SKM-1 (cell line): Measurements from ENCODE around the gene ANKRD11.
"Not testable (repeated sequence)": the region's sequence is repeated elsewhere in the genome, so short reads cannot be mapped to it uniquely, and the experiment has no call there.

Experiments used
- DNase-seq: peaks from one replicate; lab custom pipeline; 2025; ENCODE audit not compliant: unreplicated experiment; lab: John Stamatoyannopoulos, UW

The ANKRD11 gene

DNA sequence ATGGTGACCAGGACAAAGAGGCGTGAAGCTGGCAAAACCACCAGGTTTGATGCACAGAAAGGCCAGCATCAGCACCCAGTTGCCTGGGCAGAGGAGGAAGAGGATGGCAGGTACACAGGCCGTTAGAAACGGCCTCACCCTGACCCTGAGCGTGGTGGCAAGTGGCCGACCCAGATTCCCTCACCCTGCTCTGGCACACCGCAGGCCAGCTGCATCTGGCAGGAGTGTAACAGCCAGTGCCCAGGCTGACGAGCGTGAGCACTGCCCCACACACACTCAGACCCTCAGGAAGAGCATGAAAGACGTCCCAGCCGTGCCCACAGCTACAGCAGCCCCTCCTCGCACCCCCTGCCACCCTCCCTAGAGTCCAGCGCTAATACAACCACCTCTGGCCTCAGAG, 82.0 kb downstream of the ANKRD11 start:
- DNase-seq = no peak

DNA sequence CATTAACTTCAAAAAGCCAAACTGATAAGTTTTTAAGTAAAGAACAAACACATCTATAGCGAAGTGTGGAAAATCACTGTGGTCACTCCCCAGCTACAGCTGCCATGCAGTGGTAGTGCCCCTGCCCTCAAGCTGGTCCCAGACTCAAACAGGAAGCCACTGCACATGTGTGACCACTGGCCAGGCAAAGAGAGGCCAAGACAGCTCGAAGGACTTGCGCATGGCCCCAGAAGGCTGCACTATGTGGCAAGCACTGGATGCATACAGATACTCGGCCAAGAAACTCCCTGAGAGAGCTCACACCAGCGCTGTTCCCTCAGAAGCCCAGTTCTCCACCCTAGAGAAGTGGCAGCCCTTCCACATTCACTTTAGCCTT, 82.4 kb downstream of the ANKRD11 start:
- DNase-seq = no peak

DNA sequence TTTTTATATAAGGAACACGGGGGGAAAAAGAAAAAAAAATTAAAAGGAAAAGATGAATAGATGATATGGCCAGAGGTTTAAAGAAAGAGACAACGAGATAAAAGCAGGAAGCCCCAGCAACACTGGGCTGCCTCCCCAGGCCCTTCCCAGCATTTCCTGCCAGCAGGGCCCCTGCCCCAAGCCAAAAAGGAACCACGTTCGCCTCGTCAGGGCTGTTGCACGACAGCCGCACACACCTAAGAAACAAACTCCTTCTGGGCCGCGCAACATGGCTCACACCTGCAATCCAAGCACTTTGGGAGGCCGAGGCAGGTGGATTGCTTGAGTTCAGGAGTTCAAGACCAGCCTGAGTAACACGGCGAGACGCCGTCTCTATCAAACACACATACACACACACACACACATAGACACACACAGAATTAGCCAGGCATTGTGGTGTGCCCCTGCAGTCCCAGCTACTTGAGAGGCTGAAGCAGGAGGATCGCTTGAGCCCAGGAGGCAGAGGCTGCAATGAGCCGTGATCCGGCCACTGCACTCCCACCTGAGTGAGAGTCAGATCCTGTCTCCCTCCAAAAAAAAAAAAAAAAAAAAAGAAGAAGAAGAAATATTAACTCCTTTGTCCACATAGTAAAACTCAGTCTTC, 83.0 kb downstream of the ANKRD11 start:
- DNase-seq = no peak

DNA sequence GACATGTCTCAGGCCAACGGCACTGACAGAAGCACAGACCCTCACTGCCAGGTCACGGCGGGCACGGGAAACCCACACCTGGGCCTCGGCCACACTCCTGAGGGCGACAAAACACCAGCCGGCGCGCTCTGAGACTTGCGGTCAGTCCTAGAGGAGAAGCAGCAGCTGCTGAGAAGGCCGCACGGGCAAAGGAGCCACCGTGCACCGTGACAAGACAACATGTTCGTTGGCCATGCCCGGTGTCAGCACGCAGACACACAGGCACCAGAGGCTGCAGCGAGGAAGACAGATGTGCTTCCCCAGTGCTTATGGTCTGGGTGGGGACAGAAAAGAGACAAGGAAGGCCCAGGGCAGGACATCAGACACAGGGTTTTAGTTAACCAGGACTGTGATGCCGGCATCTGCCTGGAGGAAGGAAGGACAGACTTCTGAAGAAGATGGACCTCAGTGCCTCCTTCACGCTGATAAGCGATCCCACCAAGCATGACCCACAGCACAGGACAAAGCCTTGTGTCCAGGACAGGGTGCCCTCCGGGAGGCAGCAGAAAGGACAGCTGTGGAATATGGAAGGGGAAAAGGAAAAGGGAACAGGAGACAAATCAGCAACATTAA, 84.0 kb downstream of the ANKRD11 start:
- no peak for DNase-seq

DNA sequence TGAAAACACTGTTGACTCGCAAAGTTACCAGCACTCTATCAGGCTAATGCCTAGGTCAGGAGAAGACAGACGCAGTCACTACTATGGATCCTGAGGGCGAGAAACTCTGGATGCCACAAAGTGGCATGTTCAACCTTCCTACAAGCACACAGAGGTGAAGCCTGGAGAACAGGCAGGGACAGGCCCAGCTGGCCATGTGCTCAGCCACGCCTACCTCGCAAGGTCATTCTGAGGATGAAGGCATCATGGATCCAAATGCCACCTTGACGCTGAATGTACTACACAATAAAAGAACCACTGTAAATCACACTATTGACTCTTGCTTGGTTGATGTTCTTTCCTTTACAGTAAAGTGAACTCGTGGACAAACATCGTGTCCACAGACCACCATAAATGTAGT, 85.8 kb downstream of the ANKRD11 start:
- DNase-seq = no peak

DNA sequence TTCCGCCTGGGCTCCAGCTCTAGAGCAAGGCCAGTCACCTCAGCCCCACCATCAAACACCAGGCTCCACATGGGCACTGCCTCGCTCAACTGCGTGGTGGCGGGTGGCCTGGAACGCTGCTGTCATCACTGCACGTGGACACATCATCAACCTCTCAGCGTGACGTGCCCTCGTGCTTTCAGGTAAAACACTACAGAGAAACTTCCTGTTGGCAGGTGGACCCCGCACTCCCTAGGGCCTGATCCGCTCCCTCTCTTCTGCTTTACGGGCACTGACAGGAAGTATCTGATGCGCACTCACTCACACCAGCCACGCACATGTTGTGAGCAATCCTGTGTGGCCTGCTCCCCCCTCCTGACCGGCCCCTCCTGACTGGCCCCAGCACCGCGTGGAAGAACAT, 87.4 kb downstream of the ANKRD11 start:
- no peak for DNase-seq

DNA sequence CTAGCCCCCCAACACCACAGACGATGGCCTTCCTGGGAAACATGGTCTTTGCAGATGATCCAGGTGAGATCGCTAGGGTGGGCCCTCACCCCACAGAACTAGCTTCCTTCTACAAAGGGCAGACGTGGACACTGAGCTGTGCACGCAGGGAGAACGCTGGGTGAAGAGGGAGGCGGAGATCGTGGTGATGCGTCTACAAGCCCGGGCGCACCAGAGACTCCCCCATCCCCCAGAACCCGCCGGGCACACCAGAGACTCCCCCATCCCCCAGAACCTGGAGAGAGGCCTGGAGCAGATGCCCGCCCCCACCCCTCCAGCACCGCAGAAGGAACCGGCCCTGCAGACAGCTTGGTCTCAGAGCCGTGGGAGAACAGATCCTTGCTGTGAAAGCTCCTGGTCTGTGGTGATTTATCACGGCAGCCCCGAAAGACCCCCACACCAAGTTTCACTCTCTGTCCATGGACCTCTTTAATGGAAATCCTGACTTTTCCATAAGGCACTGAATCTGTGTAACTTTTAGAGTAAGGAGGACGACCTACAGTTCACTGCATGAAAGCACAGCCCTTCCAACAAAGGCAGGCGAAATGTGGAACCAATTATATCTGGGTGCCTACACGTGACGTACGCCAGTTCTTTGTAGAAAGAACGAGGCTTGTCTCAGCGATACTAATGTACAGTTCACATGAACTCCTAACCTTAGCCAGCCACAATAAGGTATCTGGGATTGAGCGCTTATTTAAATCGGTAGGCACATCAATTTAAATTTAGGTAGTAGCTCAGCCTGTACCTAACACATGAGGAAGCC, 88.5 kb downstream of the ANKRD11 start:
- no peak for DNase-seq

DNA sequence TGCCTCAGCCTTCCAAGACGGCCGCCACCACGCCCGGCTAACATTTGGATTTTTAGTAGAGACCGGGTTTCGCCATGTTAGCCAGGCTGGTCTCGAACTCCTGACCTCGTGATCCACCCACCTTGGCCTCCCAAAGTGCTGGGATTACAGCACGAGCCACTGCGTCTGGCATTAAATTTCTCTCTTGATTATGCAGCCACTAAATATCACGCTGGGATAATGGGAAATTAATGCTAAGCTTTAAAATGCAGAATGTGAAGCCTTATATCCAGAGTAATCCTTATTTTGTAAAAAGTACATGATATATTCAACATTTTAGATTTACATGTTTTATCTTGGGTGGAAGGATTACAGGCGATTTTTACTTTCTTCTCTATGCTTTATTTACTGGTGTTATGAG, 89.2 kb downstream of the ANKRD11 start:
- no peak for DNase-seq

DNA sequence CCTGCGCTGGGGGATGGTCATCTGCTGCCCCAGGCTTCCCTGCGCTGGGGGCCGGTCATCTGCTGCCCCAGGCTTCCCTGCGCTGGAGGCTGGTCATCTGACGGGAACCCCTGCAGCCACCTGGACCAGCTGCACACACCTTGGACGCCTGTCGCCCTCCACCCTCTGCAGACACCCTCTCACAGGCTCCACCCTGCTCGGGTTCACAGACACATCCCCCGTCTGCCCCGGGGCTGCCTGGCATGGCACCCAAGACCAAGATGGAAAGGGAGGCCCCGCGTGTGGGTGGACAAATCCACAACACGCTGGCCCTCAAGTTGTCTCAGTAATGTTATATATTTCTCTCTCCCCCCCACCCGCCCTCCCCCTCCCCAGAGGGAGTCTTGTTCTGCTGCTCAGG, 89.6 kb downstream of the ANKRD11 start:
- DNase-seq = no peak

DNA sequence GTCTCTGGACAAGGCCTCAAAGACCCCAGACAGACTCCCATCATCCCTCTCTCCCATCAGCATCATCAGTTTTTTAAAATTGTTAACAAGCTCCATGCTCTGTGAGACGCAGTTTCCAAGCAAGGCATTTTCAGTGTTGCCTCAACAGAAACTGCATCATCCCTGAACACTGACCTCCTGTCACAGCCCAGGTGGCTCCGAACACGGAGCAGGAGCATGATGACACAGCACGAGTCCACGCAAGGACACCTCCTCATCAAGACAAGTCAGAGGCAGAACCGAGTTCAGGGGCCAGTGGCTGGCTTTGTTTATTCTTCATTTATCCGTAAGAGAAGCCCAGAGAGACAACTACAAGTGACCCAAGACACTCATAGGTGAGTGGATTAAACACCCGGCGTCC, 91.4 kb downstream of the ANKRD11 start:
- DNase-seq = no peak

DNA sequence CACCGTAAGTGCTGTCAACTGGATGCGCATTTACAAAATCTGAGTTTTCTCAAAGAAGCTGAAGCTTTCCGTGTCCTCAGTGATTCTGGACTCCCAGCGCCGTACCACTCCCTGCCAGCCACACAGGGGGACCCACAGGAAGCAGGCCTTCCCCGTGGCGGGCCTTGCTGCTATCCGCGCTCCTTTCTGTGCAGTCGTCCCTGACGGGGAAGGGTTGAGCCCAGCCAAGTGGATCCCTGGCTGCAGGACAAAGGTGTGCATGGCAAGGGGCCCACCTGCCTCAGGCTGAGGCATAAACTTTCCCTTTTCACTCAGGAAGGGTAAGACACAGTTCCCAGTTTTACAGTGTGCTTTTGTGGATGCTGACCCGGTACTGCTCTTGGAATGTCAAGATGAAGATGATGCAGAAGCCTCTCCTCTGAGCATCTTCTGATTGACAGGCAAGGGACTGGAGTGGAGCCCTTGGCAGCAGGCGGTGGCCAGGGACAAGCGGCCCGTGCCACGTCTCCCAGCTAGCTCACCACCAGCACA, 93.0 kb downstream of the ANKRD11 start:
- DNase-seq = no peak

DNA sequence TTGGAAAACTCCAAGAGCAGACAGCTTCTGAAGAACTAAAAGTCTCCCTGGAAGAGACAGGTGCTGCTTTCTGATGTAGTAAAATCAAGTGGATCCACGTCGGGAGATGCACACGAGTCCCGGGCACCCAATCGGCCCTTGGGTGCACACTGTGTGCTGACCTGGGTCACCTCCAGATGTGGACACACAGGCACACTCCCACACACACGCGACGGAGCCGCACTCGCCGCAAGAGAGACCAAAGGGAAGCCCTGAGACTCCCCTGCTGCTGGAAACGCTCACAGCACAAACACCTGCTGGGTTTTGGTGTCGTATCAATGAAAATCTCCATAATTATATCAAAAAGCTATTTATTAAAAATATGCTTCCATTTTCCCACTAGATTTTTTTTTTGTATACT, 94.2 kb downstream of the ANKRD11 start:
- no peak for DNase-seq

DNA sequence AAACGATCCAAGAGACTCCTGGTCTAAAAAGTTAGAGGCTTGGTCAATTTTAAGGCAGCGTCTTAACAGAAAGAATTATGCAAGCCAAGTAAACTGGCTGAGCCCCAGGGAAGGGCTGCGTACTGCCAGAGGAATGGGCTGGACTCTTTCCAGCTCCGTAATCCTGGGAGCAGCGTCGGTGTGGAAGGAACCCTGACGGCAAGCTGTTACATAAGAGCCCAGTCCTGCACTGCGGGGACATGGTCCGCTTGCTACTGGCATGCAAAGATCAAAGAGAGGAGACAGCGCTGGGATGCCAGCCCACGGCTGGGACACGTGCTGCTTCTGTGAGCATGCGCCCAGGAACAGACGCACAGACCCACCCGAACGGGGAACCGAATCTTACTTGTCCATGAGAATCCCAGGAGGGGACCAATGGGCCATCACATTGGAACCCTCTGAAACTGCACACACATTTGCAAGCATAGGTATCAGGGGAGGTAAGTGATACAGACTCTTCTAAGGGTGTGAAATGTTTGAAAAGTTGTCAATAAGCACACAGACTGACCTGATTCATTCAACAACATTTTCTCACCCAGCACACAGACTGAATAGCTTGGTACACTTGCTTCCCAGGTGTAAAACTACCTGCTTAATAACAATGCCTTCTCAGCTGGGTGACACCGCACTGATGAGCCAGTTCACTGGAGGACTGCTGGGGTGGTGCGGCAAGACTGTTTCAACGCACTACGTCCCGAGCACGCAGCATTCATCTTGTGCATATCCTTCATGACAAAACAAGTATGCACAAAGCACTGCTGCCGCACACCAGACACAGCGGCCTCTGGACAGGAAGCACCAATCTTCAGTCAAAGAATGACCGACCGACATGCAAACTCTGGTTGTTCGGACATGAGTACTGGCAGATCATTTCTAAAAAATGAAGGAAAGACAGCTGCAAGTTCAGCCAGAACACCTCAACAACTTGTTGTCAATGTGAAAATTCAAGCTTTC, 94.9 kb downstream of the ANKRD11 start:
- no peak for DNase-seq

DNA sequence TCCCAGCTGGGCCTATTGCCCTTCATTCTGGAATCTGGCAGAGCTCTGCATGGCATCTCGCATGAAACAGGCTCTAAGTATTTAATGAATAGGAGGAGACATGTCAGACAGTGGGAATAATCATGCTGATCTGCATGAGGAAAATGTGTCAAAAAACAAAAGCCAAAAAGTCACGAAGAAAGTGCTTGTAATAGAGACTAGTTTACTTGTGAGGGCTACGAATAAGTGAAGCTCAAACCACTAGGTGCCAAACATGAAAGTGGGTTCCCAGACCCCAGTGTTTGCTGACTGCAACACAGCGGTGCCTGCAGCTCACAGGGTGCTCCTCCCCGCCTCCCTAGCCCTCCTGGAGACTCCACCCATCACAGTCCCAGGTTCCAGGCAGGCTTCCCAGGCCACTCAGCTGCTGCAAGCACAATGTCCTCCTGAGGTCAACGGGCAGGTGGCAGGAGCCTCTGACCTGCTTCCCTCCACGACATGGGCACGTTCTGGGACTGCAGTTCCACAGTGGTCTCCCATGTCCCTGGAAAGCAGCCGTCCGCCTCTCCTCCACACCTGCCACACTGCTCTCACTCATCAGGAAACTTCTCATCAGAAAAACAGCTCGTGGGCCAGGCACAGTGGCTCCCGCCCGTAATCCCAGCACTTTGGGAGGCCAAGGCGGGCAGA, 96.5 kb downstream of the ANKRD11 start:
- DNase-seq = no peak

DNA sequence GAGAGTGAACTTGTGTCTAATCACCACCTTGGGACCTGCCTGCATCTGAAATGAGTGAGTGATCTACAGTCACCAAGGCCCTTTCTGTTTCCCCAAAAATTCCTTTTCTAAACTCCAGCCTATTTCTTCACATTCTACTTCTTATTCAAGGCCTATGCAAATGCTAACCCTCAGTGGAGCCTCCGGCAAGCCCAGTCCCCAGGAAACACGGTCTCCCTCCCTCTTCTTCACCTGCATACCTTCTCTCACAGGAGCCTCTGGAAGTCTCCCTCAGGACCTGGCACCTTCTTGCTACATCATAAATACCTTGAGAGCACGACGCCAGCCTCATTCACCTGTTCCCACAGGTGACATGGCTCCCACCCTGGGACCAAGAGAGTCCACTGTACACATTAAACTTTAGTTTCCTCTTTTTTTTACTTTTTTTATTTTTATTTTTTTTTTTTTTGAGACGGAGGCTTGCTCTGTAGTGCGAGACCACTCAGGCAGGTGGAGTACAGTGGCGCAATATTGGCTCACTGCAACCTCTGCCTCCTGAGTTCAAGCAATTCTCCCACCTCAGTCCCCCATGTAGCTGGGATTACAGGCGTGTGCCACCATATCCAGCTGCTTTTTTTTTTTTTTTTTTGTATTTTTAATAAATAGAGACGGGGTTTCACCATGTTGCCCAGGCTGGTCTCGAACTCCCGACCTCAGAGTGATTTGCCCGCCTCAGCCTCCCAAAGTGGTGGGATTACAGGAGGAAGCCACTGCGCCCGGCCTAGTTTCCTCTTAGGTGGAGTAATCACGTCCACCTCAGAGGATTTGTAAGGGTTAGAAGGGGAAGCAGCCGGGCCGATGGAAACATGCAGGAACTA, 97.3 kb downstream of the ANKRD11 start:
- DNase-seq = no peak

DNA sequence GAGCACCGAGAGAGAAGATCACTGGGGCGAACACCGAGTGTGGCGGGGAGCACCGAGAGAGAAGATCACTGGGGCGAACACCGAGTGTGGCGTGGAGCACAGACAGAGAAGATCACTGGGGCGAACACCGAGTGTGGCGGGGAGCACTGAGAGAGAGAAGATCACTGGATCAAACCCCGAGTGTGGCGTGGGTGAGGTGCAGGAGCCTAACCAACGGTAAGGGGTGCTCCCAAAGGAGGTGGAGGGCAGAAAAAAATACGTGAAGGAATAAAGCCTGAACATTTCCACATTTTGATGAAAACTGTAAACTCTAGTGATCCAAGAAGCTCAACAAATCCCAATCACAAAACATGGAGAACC, 100.2 kb downstream of the ANKRD11 start:
- not testable (repeated sequence) for DNase-seq

DNA sequence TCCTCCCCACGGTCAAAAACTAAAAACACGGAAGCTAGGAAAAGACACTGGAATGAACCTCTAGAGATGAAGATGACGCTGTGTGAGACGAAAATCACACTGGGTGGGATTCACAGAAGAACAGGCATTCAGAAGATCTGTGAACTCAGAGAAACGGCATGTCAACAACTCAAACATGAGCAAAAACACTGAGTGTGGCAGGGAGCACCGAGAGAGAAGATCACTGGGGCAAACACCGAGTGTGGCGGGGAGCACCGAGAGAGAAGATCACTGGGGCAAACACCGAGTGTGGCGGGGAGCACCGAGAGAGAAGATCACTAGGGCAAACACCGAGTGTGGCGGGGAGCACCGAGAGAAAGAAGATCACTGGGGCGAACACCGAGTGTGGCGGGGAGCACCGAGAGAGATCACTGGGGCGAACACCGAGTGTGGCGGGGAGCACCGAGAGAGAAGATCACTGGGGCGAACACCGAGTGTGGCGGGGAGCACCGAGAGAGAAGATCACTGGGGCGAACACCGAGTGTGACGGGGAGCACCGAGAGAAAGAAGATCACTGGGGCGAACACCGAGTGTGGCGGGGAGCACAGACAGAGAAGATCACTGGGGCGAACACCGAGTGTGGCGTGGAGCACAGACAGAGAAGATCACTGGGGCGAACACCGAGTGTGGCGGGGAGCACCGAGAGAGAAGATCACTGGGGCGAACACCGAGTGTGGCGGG, 100.7 kb downstream of the ANKRD11 start:
- DNase-seq = not testable (repeated sequence)

DNA sequence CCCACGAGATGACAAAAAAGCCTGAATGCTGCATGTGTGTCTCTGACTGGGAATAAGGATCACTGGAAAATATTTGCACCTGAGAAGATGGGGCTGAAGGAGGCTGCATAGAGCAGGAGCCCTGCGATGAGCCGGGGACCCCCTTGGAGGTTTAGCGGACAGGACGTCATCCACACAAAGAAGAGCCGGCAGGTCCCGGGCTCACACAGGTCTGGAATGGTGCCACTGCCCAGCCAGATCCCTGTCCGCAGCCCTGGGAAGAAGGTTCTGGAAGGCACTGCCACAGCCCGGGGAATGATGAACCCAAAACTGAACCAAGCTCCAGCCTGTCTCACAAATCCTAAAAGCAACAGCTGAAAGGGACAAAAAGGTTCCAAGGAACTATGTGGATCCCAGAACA, 101.8 kb downstream of the ANKRD11 start:
- no peak for DNase-seq
